Endothelial cell of umbilical vein (primary cell): Measurements from ENCODE around the gene KDM4B. TPM values are rescaled to one million over a fixed set of nuclear protein-coding genes. Genes with fewer than 3 reads are reported as not detected.

ENCODE experiments used
- BruUV-seq: library from RNA; stranded (reverse); fragments of 400-500 nt; replicated peaks from 2 replicates; lab custom pipeline; 2021; lab: Mats Ljungman, UMichigan
- CTCF ChIA-PET: fragments of 300-600, 350-600 bp; sonication (Branson Sonifier 250); formaldehyde crosslinking; loops from one replicate; lab custom pipeline; 2021; ENCODE audit warnings: antibody characterized with exemption, inconsistent platforms; lab: Charles Lee
- POLR2A ChIA-PET: fragments of 300-600, 350-600 bp; sonication (Branson Sonifier 250); formaldehyde crosslinking; loops from one replicate; lab custom pipeline; 2021; ENCODE audit warnings: antibody characterized with exemption, inconsistent platforms; lab: Charles Lee
- DNase-seq: peaks from one replicate; pipeline ENCODE4 v3.0.0-alpha.2; 2011; ENCODE audit warnings: low read depth, low spot score
- FAIRE-seq: peaks from 2 replicates; lab custom pipeline; 2011; peaks lifted over from hg19 to GRCh38; lab: Jason Lieb, UNC
- H2AFZ ChIP-seq: 2 replicates; pipeline ENCODE4 v1.6.0; 2012; ENCODE audit warnings: low read depth, low read length, control low read depth, inconsistent platforms
- H3K27ac ChIP-seq: 2 replicates; pipeline ENCODE4 v1.5.1; 2011; ENCODE audit warnings: low read depth, mild to moderate bottlenecking, control low read depth, low read length, moderate library complexity; ENCODE audit not compliant: insufficient read depth
- H3K27me3 ChIP-seq, 2 experiments: 2 replicates each; pipeline versions ENCODE4 v1.6.0 to v1.6.1; 2011; ENCODE audit warnings: low read length in 2 of 2, mixed read lengths in 1 of 2; ENCODE audit not compliant: control insufficient read depth in 2 of 2, insufficient read depth in 2 of 2
- H3K36me3 ChIP-seq, 2 experiments: 2 replicates in 1 of 2; 3 replicates in 1 of 2; pipeline ENCODE4 v1.5.1; 2011; ENCODE audit warnings: low read length in 2 of 2, mild to moderate bottlenecking in 1 of 2, moderate library complexity in 1 of 2; ENCODE audit not compliant: control insufficient read depth in 2 of 2, insufficient read depth in 2 of 2; ENCODE audit errors: extremely low read depth in 1 of 2
- H3K4me1 ChIP-seq: 3 replicates; pipeline ENCODE4 v1.5.1; 2011; ENCODE audit warnings: mild to moderate bottlenecking, low read length; ENCODE audit not compliant: control insufficient read depth, insufficient read depth; ENCODE audit errors: extremely low read depth
- H3K4me2 ChIP-seq: 2 replicates; pipeline ENCODE4 v1.6.1; 2011; ENCODE audit warnings: low read length, control low read depth, mixed read lengths; ENCODE audit not compliant: insufficient read depth
- H3K4me3 ChIP-seq, 3 experiments: fragments of 200-600 bp in 1 of 3; sonication (generic), shearing (Covaris generic) in 1 of 3; replicated peaks in 1 of 3; 2 replicates each; pipeline ENCODE4 v1.5.1; 2011 to 2016; ENCODE audit warnings: control low read depth in 3 of 3, low read length in 3 of 3, mild to moderate bottlenecking in 2 of 3, inconsistent platforms in 1 of 3, low read depth in 1 of 3, moderate library complexity in 1 of 3; ENCODE audit not compliant: insufficient read depth in 1 of 3
- H3K79me2 ChIP-seq: 2 replicates; pipeline ENCODE4 v1.6.0; 2012; ENCODE audit warnings: low read length, inconsistent platforms; ENCODE audit not compliant: control insufficient read depth, insufficient read depth
- H3K9ac ChIP-seq: replicated peaks from 2 replicates; pipeline ENCODE3; 2011; ENCODE audit warnings: low read length, control low read depth; ENCODE audit not compliant: insufficient read depth; ENCODE audit errors: extremely low read depth
- H3K9me1 ChIP-seq: replicated peaks from 3 replicates; pipeline ENCODE4 v1.6.0; 2011; ENCODE audit warnings: mild to moderate bottlenecking, low read length; ENCODE audit not compliant: control insufficient read depth, insufficient read depth; ENCODE audit errors: extremely low read depth
- H3K9me3 ChIP-seq: replicated peaks from 2 replicates; pipeline ENCODE4 v1.5.1; 2012; ENCODE audit warnings: low read length, inconsistent platforms; ENCODE audit not compliant: control insufficient read depth, insufficient read depth
- H4K20me1 ChIP-seq: replicated peaks from 2 replicates; pipeline ENCODE3; 2011; ENCODE audit warnings: mild to moderate bottlenecking, low read length; ENCODE audit not compliant: control insufficient read depth, insufficient read depth; ENCODE audit errors: extremely low read depth
- CTCF ChIP-seq, 2 donors: IDR thresholded peaks; 1 replicate in 1 of 2; 2 replicates in 1 of 2; pipeline ENCODE4 v1.5.1; 2011; ENCODE audit warnings: low read length in 2 of 2, mild to moderate bottlenecking in 2 of 2, moderate library complexity in 2 of 2, control low read depth in 1 of 2, inconsistent platforms in 1 of 2, low read depth in 1 of 2; ENCODE audit not compliant: insufficient read depth in 1 of 2; ENCODE audit errors: extremely low read depth in 1 of 2
- FOS ChIP-seq: IDR thresholded peaks from 2 replicates; pipeline ENCODE4 v1.6.1; 2011; ENCODE audit warnings: mild to moderate bottlenecking, low read length, moderate library complexity, borderline replicate concordance; ENCODE audit not compliant: insufficient read depth
- JUN ChIP-seq: IDR thresholded peaks from 2 replicates; pipeline ENCODE4 v1.6.1; 2011; ENCODE audit warnings: borderline replicate concordance, low read depth; ENCODE audit not compliant: insufficient read length, insufficient read depth
- MAX ChIP-seq: IDR thresholded peaks from 2 replicates; pipeline ENCODE4 v1.6.1; 2011; ENCODE audit not compliant: insufficient read depth, insufficient read length
- MYC ChIP-seq: IDR thresholded peaks from one replicate; pipeline ENCODE4 v1.6.1; 2011; ENCODE audit warnings: mild to moderate bottlenecking, low read depth, low read length
- POLR2A ChIP-seq: IDR thresholded peaks from 2 replicates; pipeline ENCODE4 v1.6.1; 2012; ENCODE audit warnings: low read depth, mild to moderate bottlenecking, control low read depth, low read length
- dilution Hi-C: fragments of 300-500 bp; cut with MboI; formaldehyde crosslinking; loops from one replicate; pipeline ENCODE4 v1.15.0; 2019; ENCODE audit warnings: low sequenced_read_pairs; ENCODE audit not compliant: extremely low pct_ligation_motif_present
- intact Hi-C: fragments of 100-400 bp; cut with micrococcal nuclease; formaldehyde crosslinking; loops from one replicate; pipeline ENCODE4 v1.10.0; 2022
- polyA plus RNA-seq, 4 experiments: library from polyadenylated mRNA; depleted of rRNA in 3 of 4; stranded (reverse) in 3 of 4; unstranded in 1 of 4; fragments of >200 nt; gene quantifications; 2 replicates each; pipeline versions ENCODE4 v1.2.1 to v1.2.3, GENCODE V29; 2011 to 2012; ENCODE audit warnings: missing spikeins in 1 of 4
- total RNA-seq: library from RNA; stranded (reverse); gene quantifications from 2 replicates; pipeline ENCODE4 v1.2.3, GENCODE V29; 2021

The KDM4B gene
- total and polyA plus RNA-seq, 2 donors (not counting 3 experiments of a cell fraction or from before 2014, with no cell fraction given) = 12.4 to 37.2 TPM

- H3K36me3 ChIP-seq = peaks cover 0 to 13% of the 10 kb centered on the region in 2 experiments
- no peaks in the 10 kb centered on the region for H3K79me2 ChIP-seq
- FAIRE-seq (no peak), DNase-seq (no peak)
- ChIA-PET POLR2A (no interaction called here), CTCF (interaction anchor here (1.1 to 1.4 kb wide), 2 partner anchors 8 to 97 kb away, joined by 4 to 5 read pairs; no protein-coding TSS in a partner anchor)
- H3K27me3 ChIP-seq = no peaks in the 10 kb centered on the region
- H3K4me2 ChIP-seq = no peak overlapping the region
- BruUV-seq = no TSS peak
- no peak overlapping the region for H3K4me3 ChIP-seq
- no peaks in the 10 kb centered on the region for H3K9me3 ChIP-seq
- no peak overlapping the region for H2AFZ ChIP-seq
- dilution Hi-C loops (no loop called here), intact Hi-C loops (no loop called here)
- H4K20me1 ChIP-seq = no peaks in the 10 kb centered on the region
- no peaks in the 10 kb centered on the region for H3K9me1 ChIP-seq
- H3K4me1 ChIP-seq = no peaks in the 10 kb centered on the region
- H3K27ac ChIP-seq = no peak overlapping the region
- no peak overlapping the region for H3K9ac ChIP-seq
- TF ChIP-seq MAX (no peak), MYC (no peak), JUN (no peak), FOS (no peak), POLR2A (no peak), CTCF (IDR thresholded peaks at IDR 0.05; ENCODE audit: extremely low read depth in 1 of 2, insufficient read depth in 1 of 2, low read depth in 1 of 2, low read length in 2 of 2) (no peak)
These were observed 176.9 kb downstream of the KDM4B start for GRCh38 chr19:5145521-5146511.
